Naive thymus-derived CD4-positive, alpha-beta T cell (primary cell): ENCODE measurements around the gene MALRD1. TPM values are rescaled to one million over a fixed set of nuclear protein-coding genes. Genes with fewer than 3 reads are reported as not detected.

Experiments
- ATAC-seq: fragments of 150-1000 bp; cut with Tn5 transposase; 2 replicates; pipeline ENCODE4 v1.10.0; 2021; ENCODE audit warnings: mild to moderate bottlenecking, moderate library complexity
- CTCF ChIA-PET: fragments of 350-600 bp; sonication (Branson Sonifier 250); formaldehyde crosslinking; loops from one replicate; lab custom pipeline; 2021; ENCODE audit warnings: antibody characterized with exemption; lab: Charles Lee
- POLR2A ChIA-PET: fragments of 350-600 bp; sonication (Branson Sonifier 250); formaldehyde crosslinking; loops from one replicate; lab custom pipeline; 2021; ENCODE audit warnings: antibody characterized with exemption, inconsistent platforms; lab: Charles Lee
- DNase-seq, 9 donors: peaks; one replicate each; pipeline versions ENCODE4 v3.0.0 to v3.0.0-alpha.2; 2020 to 2022; ENCODE audit warnings: mixed read lengths in 1 of 9
- H3K27ac ChIP-seq: one replicate; pipeline ENCODE4 v1.7.0; 2013; ENCODE audit warnings: mild to moderate bottlenecking, low read depth, low read length, moderate library complexity
- H3K27me3 ChIP-seq, 2 donors: one replicate each; pipeline ENCODE4 v1.7.0; 2013; ENCODE audit warnings: low read length in 2 of 2, mild to moderate bottlenecking in 2 of 2, moderate library complexity in 2 of 2; ENCODE audit not compliant: control insufficient read depth in 2 of 2, insufficient read depth in 2 of 2
- H3K36me3 ChIP-seq, 3 experiments: 1 replicate in 2 of 3; 2 replicates in 1 of 3; pipeline ENCODE4 v1.7.0; 2013; ENCODE audit warnings: low read length in 3 of 3, mild to moderate bottlenecking in 3 of 3, moderate library complexity in 1 of 3; ENCODE audit not compliant: insufficient read depth in 3 of 3, control insufficient read depth in 2 of 3
- H3K4me1 ChIP-seq, 2 donors: one replicate each; pipeline ENCODE4 v1.7.0; 2013; ENCODE audit warnings: low read length in 2 of 2, mild to moderate bottlenecking in 2 of 2, moderate library complexity in 1 of 2; ENCODE audit not compliant: control insufficient read depth in 2 of 2, insufficient read depth in 2 of 2
- H3K4me3 ChIP-seq: 2 replicates; pipeline ENCODE4 v1.7.0; 2013; ENCODE audit warnings: mild to moderate bottlenecking, low read length
- H3K9me3 ChIP-seq, 3 experiments: 1 replicate in 2 of 3; 2 replicates in 1 of 3; pipeline ENCODE4 v1.7.0; 2013; ENCODE audit warnings: low read length in 3 of 3; ENCODE audit not compliant: control insufficient read depth in 2 of 3
- H3K27ac Mint-ChIP-seq, 9 donors: one replicate each; pipeline ENCODE4 v1.8.0; 2020 to 2022; ENCODE audit warnings: mixed read lengths in 9 of 9, mild to moderate bottlenecking in 8 of 9, moderate library complexity in 5 of 9, inconsistent platforms in 2 of 9
- H3K27me3 Mint-ChIP-seq, 5 donors: one replicate each; pipeline ENCODE4 v1.8.0; 2021 to 2022; ENCODE audit warnings: mixed read lengths in 5 of 5, mild to moderate bottlenecking in 1 of 5
- H3K36me3 Mint-ChIP-seq, 5 donors: one replicate each; pipeline ENCODE4 v1.8.0; 2020 to 2022; ENCODE audit warnings: mixed read lengths in 5 of 5, mild to moderate bottlenecking in 3 of 5, inconsistent platforms in 1 of 5
- H3K4me1 Mint-ChIP-seq, 7 donors: one replicate each; pipeline ENCODE4 v1.8.0; 2020 to 2022; ENCODE audit warnings: mixed read lengths in 7 of 7, mild to moderate bottlenecking in 3 of 7, inconsistent platforms in 1 of 7
- H3K4me3 Mint-ChIP-seq, 10 donors: one replicate each; pipeline ENCODE4 v1.8.0; 2020 to 2022; ENCODE audit warnings: mild to moderate bottlenecking in 10 of 10, mixed read lengths in 10 of 10, moderate library complexity in 6 of 10, inconsistent platforms in 2 of 10
- H3K9me3 Mint-ChIP-seq, 11 donors: one replicate each; pipeline ENCODE4 v1.8.0; 2020 to 2022; ENCODE audit warnings: mixed read lengths in 11 of 11, mild to moderate bottlenecking in 4 of 11, inconsistent platforms in 1 of 11, moderate library complexity in 1 of 11
- intact Hi-C, 2 donors: fragments of 100-400 bp; cut with micrococcal nuclease; formaldehyde crosslinking; loops; one replicate each; pipeline ENCODE4 v1.15.1; 2023
- polyA plus RNA-seq, 2 donors: library from polyadenylated mRNA; unstranded; fragments of 300-500 nt; fragmentation: Illumina TruSeq; gene quantifications; one replicate each; pipeline ENCODE4 v1.2.3, GENCODE V29; 2021
- total RNA-seq, 6 experiments: library from RNA in 5 of 6; stranded (reverse) in 5 of 6; gene quantifications; 1 replicate in 5 of 6; 2 replicates in 1 of 6; pipeline ENCODE4 v1.2.3 and lab custom pipeline; 2021 to 2026

Gene MALRD1
- total and polyA plus RNA-seq, 7 experiments from 2014 or later, result 0.16 to 1.1 TPM; not detected in 5

DNA sequence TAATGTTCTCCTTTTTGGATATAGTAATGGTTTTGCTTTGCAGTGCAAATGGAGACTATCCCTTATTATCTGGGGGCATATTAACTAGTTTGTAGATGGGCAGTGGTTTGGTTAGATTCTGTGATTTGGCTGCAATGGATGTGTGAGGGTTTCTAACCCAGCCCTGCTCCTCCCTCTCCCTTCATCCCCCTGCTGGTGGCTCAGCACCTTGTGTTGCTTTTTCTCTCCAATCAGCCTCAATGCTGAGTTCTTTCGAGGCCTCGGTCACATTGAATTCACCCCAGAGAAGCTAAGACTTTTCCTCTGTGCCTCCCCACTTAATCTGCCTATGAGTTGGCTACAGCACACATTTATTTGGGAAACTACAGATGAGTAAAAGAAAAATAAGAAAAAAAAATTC, 120.0 kb downstream of the MALRD1 start:
- Histone ChIP-seq H3K4me3 (no peak overlapping the region), H3K4me1 (no peaks in the 10 kb centered on the region), H3K27ac (no peak overlapping the region), H3K27me3 (no peaks in the 10 kb centered on the region), H3K36me3 (no peaks in the 10 kb centered on the region), H3K9me3 (no peaks in the 10 kb centered on the region)
- H3K4me3 Mint-ChIP-seq, result no peak overlapping the region
- intact Hi-C loops, result no loop called here
- POLR2A ChIA-PET, result no interaction called here
- H3K4me1 Mint-ChIP-seq, result no peaks in the 10 kb centered on the region
- H3K27ac Mint-ChIP-seq, result no peak overlapping the region
- H3K9me3 Mint-ChIP-seq, result peaks cover 0 to 14% (median 4%) of the 10 kb centered on the region in 11 donors
- H3K27me3 Mint-ChIP-seq, result no peaks in the 10 kb centered on the region
- no peaks in the 10 kb centered on the region for H3K36me3 Mint-ChIP-seq
- ATAC-seq (no peak), DNase-seq (no peak)
- CTCF ChIA-PET, result no interaction called here

DNA sequence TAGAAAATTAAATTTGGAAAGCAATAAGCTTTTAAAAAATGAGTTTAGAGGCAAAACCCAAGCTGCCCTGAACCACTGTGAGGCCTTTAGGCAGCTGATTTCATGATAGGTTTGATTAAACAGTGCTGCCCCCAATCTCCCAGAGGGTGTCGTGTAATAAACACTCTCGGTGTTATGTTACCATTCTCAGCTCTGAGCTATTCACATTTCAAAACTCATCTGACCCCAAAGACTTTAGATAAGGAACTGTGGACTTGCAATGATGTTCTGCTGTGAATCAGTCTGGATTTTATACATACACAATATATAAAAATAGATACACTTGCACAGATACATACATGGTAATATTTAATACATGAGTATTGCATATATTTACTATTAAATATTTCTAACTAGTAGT, 120.4 kb downstream of the MALRD1 start:
- Histone ChIP-seq H3K27ac (no peak overlapping the region), H3K36me3 (no peaks in the 10 kb centered on the region), H3K27me3 (no peaks in the 10 kb centered on the region), H3K9me3 (no peaks in the 10 kb centered on the region), H3K4me1 (no peaks in the 10 kb centered on the region), H3K4me3 (no peak overlapping the region)
- Mint-ChIP-seq H3K27me3 (no peaks in the 10 kb centered on the region), H3K36me3 (no peaks in the 10 kb centered on the region), H3K4me3 (no peak overlapping the region), H3K4me1 (no peaks in the 10 kb centered on the region), H3K27ac (no peak overlapping the region), H3K9me3 (peaks cover 0 to 14% (median 4%) of the 10 kb centered on the region in 11 donors)
- ChIA-PET CTCF (no interaction called here), POLR2A (no interaction called here)
- no peak for DNase-seq
- ATAC-seq, result no peak
- intact Hi-C loops, result no loop called here

DNA sequence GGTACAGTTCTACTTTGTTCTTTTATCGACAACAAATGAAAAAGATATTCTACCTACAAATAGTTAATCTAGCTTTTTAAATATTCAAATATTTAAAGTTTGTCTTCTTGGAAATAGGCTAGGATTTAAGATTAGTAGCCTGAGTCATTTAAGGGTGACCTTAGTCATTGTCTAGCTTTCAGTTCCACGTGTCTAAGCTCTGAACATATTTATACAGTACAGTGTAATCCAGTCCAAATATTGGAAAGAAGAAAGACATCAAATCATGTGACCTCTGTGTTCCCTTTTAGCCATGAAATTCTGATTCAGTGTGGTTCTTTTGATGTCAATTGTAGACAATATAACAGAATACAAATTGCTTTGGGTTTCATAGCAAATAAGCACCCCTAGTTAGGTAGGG, 121.1 kb downstream of the MALRD1 start:
- Histone ChIP-seq H3K4me3 (no peak overlapping the region), H3K9me3 (no peaks in the 10 kb centered on the region), H3K4me1 (no peaks in the 10 kb centered on the region), H3K27ac (no peak overlapping the region), H3K36me3 (no peaks in the 10 kb centered on the region), H3K27me3 (no peaks in the 10 kb centered on the region)
- no peak overlapping the region for H3K4me3 Mint-ChIP-seq
- DNase-seq (no peak), ATAC-seq (no peak)
- intact Hi-C loops, result no loop called here
- H3K36me3 Mint-ChIP-seq, result no peaks in the 10 kb centered on the region
- no peaks in the 10 kb centered on the region for H3K4me1 Mint-ChIP-seq
- H3K27ac Mint-ChIP-seq, result no peak overlapping the region
- H3K9me3 Mint-ChIP-seq, result peaks cover 0 to 14% (median 4%) of the 10 kb centered on the region in 11 donors
- ChIA-PET POLR2A (no interaction called here), CTCF (no interaction called here)
- no peaks in the 10 kb centered on the region for H3K27me3 Mint-ChIP-seq

DNA sequence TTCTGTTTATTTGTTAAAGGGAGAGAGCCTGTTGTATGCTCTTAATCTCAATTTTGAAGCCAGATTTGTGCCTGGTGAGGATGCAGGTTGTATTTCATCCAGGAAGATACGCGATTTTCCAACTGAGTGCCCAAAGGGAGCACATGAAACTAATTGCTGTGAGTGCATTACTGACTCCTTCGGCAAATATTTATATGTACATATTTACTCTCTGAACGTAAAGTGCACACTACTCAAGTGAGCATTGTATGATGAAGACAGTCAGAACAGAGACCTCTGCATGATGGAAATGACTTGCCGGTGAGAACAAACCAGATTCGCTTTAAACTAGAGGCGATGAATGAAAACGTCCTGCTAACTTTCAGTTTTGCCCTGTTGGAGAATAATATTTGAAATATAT, 130.1 kb downstream of the MALRD1 start:
- Mint-ChIP-seq H3K4me1 (no peaks in the 10 kb centered on the region), H3K27ac (no peak overlapping the region), H3K27me3 (no peaks in the 10 kb centered on the region), H3K4me3 (no peak overlapping the region), H3K9me3 (peaks cover 0 to 15% (median 4%) of the 10 kb centered on the region in 11 donors), H3K36me3 (no peaks in the 10 kb centered on the region)
- DNase-seq (no peak), ATAC-seq (no peak)
- Histone ChIP-seq H3K9me3 (no peaks in the 10 kb centered on the region), H3K4me1 (no peaks in the 10 kb centered on the region), H3K4me3 (no peak overlapping the region), H3K27me3 (no peaks in the 10 kb centered on the region), H3K27ac (no peak overlapping the region), H3K36me3 (no peaks in the 10 kb centered on the region)
- intact Hi-C loops, result no loop called here
- ChIA-PET CTCF (no interaction called here), POLR2A (no interaction called here)

DNA sequence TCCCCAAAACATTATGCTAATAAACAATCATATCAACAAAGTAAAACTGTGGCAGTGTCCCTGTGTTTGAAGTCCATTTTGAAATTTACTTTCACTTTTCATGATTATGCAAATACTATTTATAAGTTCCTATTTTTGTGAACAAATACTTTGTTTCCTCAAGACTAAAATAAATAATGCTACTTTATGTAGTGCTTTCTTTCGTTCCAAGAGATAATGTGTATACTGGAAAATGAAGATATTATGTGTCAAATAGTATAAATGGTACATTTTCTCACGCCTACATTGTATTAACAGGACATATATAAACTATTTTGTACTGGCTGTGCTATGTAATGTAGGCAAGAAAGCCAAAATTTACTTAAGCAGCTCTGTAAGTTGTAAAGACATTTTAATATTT, 136.3 kb downstream of the MALRD1 start:
- DNase-seq, result no peak
- Mint-ChIP-seq H3K27ac (no peak overlapping the region), H3K27me3 (no peaks in the 10 kb centered on the region), H3K9me3 (peaks cover 0 to 15% (median 5%) of the 10 kb centered on the region in 11 donors), H3K4me1 (no peaks in the 10 kb centered on the region), H3K4me3 (no peak overlapping the region), H3K36me3 (no peaks in the 10 kb centered on the region)
- no peaks in the 10 kb centered on the region for H3K27me3 ChIP-seq
- ChIA-PET CTCF (no interaction called here), POLR2A (no interaction called here)
- H3K4me3 ChIP-seq, result no peak overlapping the region
- H3K9me3 ChIP-seq, result no peaks in the 10 kb centered on the region
- no peak for ATAC-seq
- intact Hi-C loops, result no loop called here
- no peaks in the 10 kb centered on the region for H3K36me3 ChIP-seq
- no peaks in the 10 kb centered on the region for H3K4me1 ChIP-seq
- H3K27ac ChIP-seq, result no peak overlapping the region

DNA sequence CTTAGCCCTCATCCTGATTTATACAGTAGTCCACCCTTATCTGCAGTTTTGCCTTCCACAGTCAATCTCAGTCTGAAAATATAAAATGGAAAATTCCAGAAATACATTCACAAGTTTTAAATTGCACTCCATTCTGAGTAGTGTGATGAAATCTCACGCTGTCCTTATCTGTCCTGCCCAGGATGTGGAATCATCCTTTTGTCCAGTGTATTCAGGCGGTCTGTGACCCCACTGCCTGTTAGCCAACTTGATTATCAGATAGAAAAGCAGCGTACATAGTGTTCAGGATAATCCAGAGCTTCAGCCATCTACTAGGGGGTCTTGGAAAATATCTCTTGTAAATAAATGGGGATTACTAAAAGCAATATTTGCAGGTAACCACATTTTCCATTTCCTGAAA, 146.3 kb downstream of the MALRD1 start:
- H3K4me3 ChIP-seq, result no peak overlapping the region
- no peak overlapping the region for H3K27ac ChIP-seq
- Mint-ChIP-seq H3K4me1 (no peaks in the 10 kb centered on the region), H3K9me3 (peaks cover 0 to 3% (median 0%) of the 10 kb centered on the region in 11 donors), H3K4me3 (no peak overlapping the region), H3K36me3 (no peaks in the 10 kb centered on the region), H3K27ac (no peak overlapping the region), H3K27me3 (no peaks in the 10 kb centered on the region)
- ATAC-seq, result no peak
- no peaks in the 10 kb centered on the region for H3K9me3 ChIP-seq
- no peak for DNase-seq
- H3K27me3 ChIP-seq, result no peaks in the 10 kb centered on the region
- H3K4me1 ChIP-seq, result no peaks in the 10 kb centered on the region
- intact Hi-C loops, result no loop called here
- ChIA-PET CTCF (no interaction called here), POLR2A (no interaction called here)
- no peaks in the 10 kb centered on the region for H3K36me3 ChIP-seq

DNA sequence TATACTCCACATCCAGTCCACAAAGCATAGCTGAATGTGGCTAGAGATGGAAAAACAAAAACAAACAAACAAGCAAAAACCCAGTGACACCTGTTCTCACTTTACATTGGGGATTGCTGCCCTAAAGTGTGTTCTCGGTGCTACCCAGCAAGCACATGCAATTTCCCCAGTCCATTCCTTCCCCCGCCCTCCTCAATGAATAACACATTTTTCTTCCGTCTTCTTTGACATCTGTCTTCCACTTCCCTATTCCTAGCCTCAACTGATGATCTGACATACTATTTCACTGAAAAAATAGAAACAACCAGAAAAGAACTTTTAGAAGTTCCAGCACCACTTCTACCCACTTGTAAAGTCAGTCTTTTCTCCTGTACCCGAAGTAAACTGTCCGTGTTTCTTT, 147.1 kb downstream of the MALRD1 start:
- H3K27ac Mint-ChIP-seq, result no peak overlapping the region
- H3K9me3 ChIP-seq, result no peaks in the 10 kb centered on the region

More for the DNA sequence above, 147.1 kb downstream of the MALRD1 start:
- DNase-seq (no peak), ATAC-seq (no peak)
- Mint-ChIP-seq H3K9me3 (no peaks in the 10 kb centered on the region), H3K4me1 (no peaks in the 10 kb centered on the region), H3K36me3 (no peaks in the 10 kb centered on the region), H3K27me3 (no peaks in the 10 kb centered on the region), H3K4me3 (no peak overlapping the region)
- Histone ChIP-seq H3K27me3 (no peaks in the 10 kb centered on the region), H3K36me3 (no peaks in the 10 kb centered on the region), H3K4me1 (no peaks in the 10 kb centered on the region), H3K4me3 (no peak overlapping the region), H3K27ac (no peak overlapping the region)
- ChIA-PET POLR2A (no interaction called here), CTCF (interaction anchor here (0.6 kb wide), 1 partner anchor 278 kb away, joined by 3 read pairs; no protein-coding TSS in a partner anchor)
- intact Hi-C loops, result no loop called here
